Breast epithelium (tissue), 3 donors: ENCODE measurements around the gene POMZP3.
"Not testable (repeated sequence)": the region's sequence is repeated elsewhere in the genome, so short reads cannot be mapped to it uniquely, and the experiment has no call there.

Experiments used
- CTCF ChIP-seq, 3 donors: fragments of 450-650 bp; IDR thresholded peaks; one replicate each; pipeline ENCODE4 v1.5.1; 2016 to 2017; ENCODE audit warnings: antibody characterized with exemption in 3 of 3, mild to moderate bottlenecking in 3 of 3, moderate library complexity in 3 of 3
- POLR2A ChIP-seq: fragments of 450-650 bp; IDR thresholded peaks from one replicate; pipeline ENCODE4 v1.6.1; 2016; ENCODE audit warnings: antibody characterized with exemption, mild to moderate bottlenecking, moderate library complexity
- POLR2AphosphoS5 ChIP-seq, 3 donors: sonication (generic); formaldehyde crosslinking; IDR thresholded peaks; one replicate each; pipeline ENCODE4 v1.6.1; 2017; ENCODE audit warnings: antibody characterized with exemption in 3 of 3

GRCh38 chr7:76619439-76620190, 7.5 kb downstream of the POMZP3 start:
- TF ChIP-seq POLR2AphosphoS5 (IDR thresholded peaks at IDR 0.05); CTCF (IDR thresholded peaks at IDR 0.05); POLR2A: not testable (repeated sequence)
